H9 (cell line): Measurements from ENCODE around the gene LYZL2. TPM values are rescaled to one million over a fixed set of nuclear protein-coding genes. Genes with fewer than 3 reads are reported as not detected.

Source experiments
- DNase-seq: peaks from one replicate; pipeline ENCODE4 v3.0.0-alpha.2; 2017
- H2AFZ ChIP-seq: one replicate; pipeline ENCODE4 v1.6.1; 2013; ENCODE audit warnings: mild to moderate bottlenecking, low read length, control low read depth, moderate library complexity
- H2AK5ac ChIP-seq: 2 replicates; pipeline ENCODE4 v1.6.1; 2013; ENCODE audit warnings: low read length, control low read depth, mixed read lengths; ENCODE audit not compliant: insufficient read length
- H2BK120ac ChIP-seq: one replicate; pipeline ENCODE4 v1.6.1; 2013; ENCODE audit warnings: low read depth, mild to moderate bottlenecking, low read length, control low read depth, inconsistent platforms; ENCODE audit not compliant: poor library complexity, severe bottlenecking
- H2BK12ac ChIP-seq: 2 replicates; pipeline ENCODE4 v1.6.1; 2013; ENCODE audit warnings: low read length, control low read depth, mixed read lengths, low read depth; ENCODE audit not compliant: insufficient read length
- H2BK15ac ChIP-seq: 2 replicates; pipeline ENCODE4 v1.6.1; 2013; ENCODE audit warnings: low read depth, low read length, control low read depth
- H2BK20ac ChIP-seq: one replicate; pipeline ENCODE4 v1.6.1; 2013; ENCODE audit warnings: low read depth, mild to moderate bottlenecking, low read length, control low read depth, inconsistent platforms; ENCODE audit not compliant: poor library complexity, severe bottlenecking
- H2BK5ac ChIP-seq: 2 replicates; pipeline ENCODE4 v1.6.1; 2013; ENCODE audit warnings: low read length, control low read depth, mixed read lengths; ENCODE audit not compliant: insufficient read length
- H3K14ac ChIP-seq: 2 replicates; pipeline ENCODE4 v1.6.1; 2013; ENCODE audit warnings: low read length, control low read depth; ENCODE audit not compliant: insufficient read depth
- H3K18ac ChIP-seq: 2 replicates; pipeline ENCODE4 v1.6.1; 2013; ENCODE audit warnings: low read depth, mild to moderate bottlenecking, mixed read lengths, low read length, control low read depth; ENCODE audit not compliant: insufficient read length
- H3K23ac ChIP-seq: 2 replicates; pipeline ENCODE4 v1.6.1; 2013; ENCODE audit warnings: low read length, control low read depth, mixed read lengths, low read depth; ENCODE audit not compliant: insufficient read length
- H3K23me2 ChIP-seq: 2 replicates; pipeline ENCODE4 v1.6.1; 2013; ENCODE audit warnings: low read depth, mild to moderate bottlenecking, mixed read lengths, low read length, control low read depth; ENCODE audit not compliant: insufficient read length, poor library complexity, severe bottlenecking
- H3K27ac ChIP-seq: 2 replicates; pipeline ENCODE4 v1.5.1; 2013; ENCODE audit warnings: low read length, control low read depth, mixed read lengths, low read depth; ENCODE audit not compliant: insufficient read length
- H3K27me3 ChIP-seq: 2 replicates; pipeline ENCODE4 v1.6.1; 2013; ENCODE audit warnings: low read length, control low read depth, inconsistent platforms; ENCODE audit not compliant: insufficient read depth
- H3K4ac ChIP-seq: 2 replicates; pipeline ENCODE4 v1.6.1; 2013; ENCODE audit warnings: low read depth, mild to moderate bottlenecking, control low read depth, inconsistent platforms, low read length, moderate library complexity
- H3K4me1 ChIP-seq: 2 replicates; pipeline ENCODE4 v1.6.1; 2013; ENCODE audit warnings: low read length, control low read depth, inconsistent platforms; ENCODE audit not compliant: insufficient read depth
- H3K4me2 ChIP-seq: 2 replicates; pipeline ENCODE4 v1.6.1; 2013; ENCODE audit warnings: low read length, control low read depth, mixed read lengths; ENCODE audit not compliant: insufficient read length, insufficient read depth
- H3K56ac ChIP-seq: 2 replicates; pipeline ENCODE4 v1.6.1; 2013; ENCODE audit warnings: low read depth, mild to moderate bottlenecking, mixed read lengths, low read length, control low read depth; ENCODE audit not compliant: insufficient read length
- H3K79me1 ChIP-seq: 2 replicates; pipeline ENCODE4 v1.6.1; 2013; ENCODE audit warnings: low read depth, mild to moderate bottlenecking, moderate library complexity, low read length, control low read depth, inconsistent platforms; ENCODE audit not compliant: insufficient read depth, poor library complexity, severe bottlenecking
- H3K79me2 ChIP-seq: 2 replicates; pipeline ENCODE4 v1.6.1; 2013; ENCODE audit warnings: low read length, control low read depth, inconsistent platforms; ENCODE audit not compliant: insufficient read depth
- H3K9ac ChIP-seq: 2 replicates; pipeline ENCODE4 v1.6.1; 2013; ENCODE audit warnings: low read length, control low read depth, mixed read lengths; ENCODE audit not compliant: insufficient read length; ENCODE audit errors: extremely low read depth
- H3K9me3 ChIP-seq: one replicate; pipeline ENCODE4 v1.6.1; 2013; ENCODE audit warnings: low read depth, low read length, inconsistent platforms; ENCODE audit not compliant: control insufficient read depth
- H3T11ph ChIP-seq: one replicate; pipeline ENCODE4 v1.6.1; 2013; ENCODE audit warnings: mild to moderate bottlenecking, low read length, control low read depth, inconsistent platforms
- H4K20me1 ChIP-seq: one replicate; pipeline ENCODE4 v1.6.1; 2013; ENCODE audit not compliant: control insufficient read depth, insufficient read length, insufficient read depth
- H4K5ac ChIP-seq: 2 replicates; pipeline ENCODE4 v1.6.1; 2013; ENCODE audit warnings: low read depth, mild to moderate bottlenecking, mixed read lengths, low read length, control low read depth; ENCODE audit not compliant: insufficient read length
- H4K8ac ChIP-seq: replicated peaks from 2 replicates; pipeline ENCODE4 v1.6.1; 2013; ENCODE audit warnings: low read length, control low read depth, mixed read lengths, low read depth; ENCODE audit not compliant: insufficient read length
- H4K91ac ChIP-seq: 2 replicates; pipeline ENCODE4 v1.6.1; 2013; ENCODE audit warnings: low read depth, mild to moderate bottlenecking, moderate library complexity, mixed read lengths, low read length, control low read depth; ENCODE audit not compliant: insufficient read length
- H3K27ac Mint-ChIP-seq, 3 experiments: 2 replicates in 2 of 3; 3 replicates in 1 of 3; pipeline ENCODE4 v1.8.0; 2020 to 2021; ENCODE audit warnings: mixed read lengths in 3 of 3, mild to moderate bottlenecking in 1 of 3, moderate library complexity in 1 of 3
- H3K27me3 Mint-ChIP-seq: 2 replicates; pipeline ENCODE4 v1.8.0; 2021; ENCODE audit warnings: low read depth, mild to moderate bottlenecking, moderate library complexity, mixed read lengths
- H3K36me3 Mint-ChIP-seq, 3 experiments: 2 replicates in 2 of 3; 3 replicates in 1 of 3; pipeline ENCODE4 v1.8.0; 2020 to 2021; ENCODE audit warnings: low read depth in 3 of 3, mixed read lengths in 3 of 3; ENCODE audit not compliant: insufficient read depth in 1 of 3
- H3K4me1 Mint-ChIP-seq, 2 experiments: 2 replicates each; pipeline ENCODE4 v1.8.0; 2020; ENCODE audit warnings: mixed read lengths in 2 of 2
- H3K4me3 Mint-ChIP-seq, 2 experiments: 2 replicates in 1 of 2; 3 replicates in 1 of 2; pipeline ENCODE4 v1.8.0; 2020 to 2021; ENCODE audit warnings: mild to moderate bottlenecking in 2 of 2, mixed read lengths in 2 of 2, moderate library complexity in 1 of 2
- H3K9me3 Mint-ChIP-seq, 2 experiments: 2 replicates in 1 of 2; 3 replicates in 1 of 2; pipeline ENCODE4 v1.8.0; 2020; ENCODE audit warnings: mild to moderate bottlenecking in 2 of 2, mixed read lengths in 2 of 2, moderate library complexity in 1 of 2
- WGBS: extraction: QIAGEN DNeasy Blood & Tissue Kit; methylation state at CpG from one replicate; pipeline ENCODE4 v1.1.7; 2013; ENCODE audit warnings: missing lambda C conversion rate, low lambda C conversion rate, mixed read lengths; ENCODE audit not compliant: insufficient read length; ENCODE audit errors: extremely low coverage; 5-methylcytosine and 5-hydroxymethylcytosine counted together
- total RNA-seq: library from RNA; stranded (reverse); gene quantifications from 2 replicates; pipeline ENCODE4 v1.2.1, GENCODE V29; 2021
- TF ChIP-seq, protein P1 (sequence below): fragments of 200-600 bp; sonication (generic); conservative IDR thresholded peaks from 3 replicates; pipeline ENCODE4 v1.8.0; 2021; ENCODE audit warnings: antibody characterized with exemption, mild to moderate bottlenecking

The LYZL2 gene
- total RNA-seq, 1 experiment from 2014 or later: not detected

DNA sequence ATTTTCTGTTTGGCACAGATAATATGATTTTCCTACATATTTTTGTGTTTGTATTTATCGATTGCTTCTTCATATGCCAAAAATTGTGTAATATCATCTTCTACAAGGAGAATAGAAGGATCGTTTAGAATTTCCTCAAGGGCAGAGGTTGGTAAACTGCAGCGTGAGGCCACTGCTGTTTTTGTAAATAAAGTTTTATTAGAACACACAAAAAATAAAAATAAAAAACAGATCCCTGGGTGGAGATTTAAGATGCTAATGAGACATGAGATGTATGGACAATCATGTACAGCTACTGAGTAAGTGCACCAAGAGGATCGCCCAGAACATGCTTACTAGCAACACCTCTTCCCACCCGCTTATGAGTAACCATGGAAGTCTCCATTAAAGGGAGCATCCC is 9.6 kb downstream of the LYZL2 start:
- WGBS: no CpG with 5 or more reads among the region's 5 CpGs
- Histone ChIP-seq H3K9ac (no peak overlapping the region), H4K20me1 (no peaks in the 10 kb centered on the region), H3K79me2 (no peaks in the 10 kb centered on the region), H2BK15ac (no peak overlapping the region), H2BK20ac (no peak overlapping the region), H3K4ac (no peak overlapping the region), H2BK12ac (no peak overlapping the region), H3K4me2 (no peak overlapping the region), H3K56ac (no peak overlapping the region), H3T11ph (no peak overlapping the region), H3K79me1 (no peaks in the 10 kb centered on the region), H3K23me2 (no peaks in the 10 kb centered on the region), H3K4me1 (no peaks in the 10 kb centered on the region), H3K23ac (no peak overlapping the region), H2AK5ac (no peak overlapping the region), H4K5ac (no peak overlapping the region), H3K14ac (no peak overlapping the region), H3K27me3 (no peaks in the 10 kb centered on the region), H4K8ac (no peak overlapping the region), H3K9me3 (no peaks in the 10 kb centered on the region), H2AFZ (no peak overlapping the region), H3K18ac (no peak overlapping the region), H2BK120ac (no peak overlapping the region), H2BK5ac (no peak overlapping the region), H4K91ac (no peak overlapping the region), H3K27ac (no peak overlapping the region)
- Mint-ChIP-seq H3K4me1 (no peaks in the 10 kb centered on the region), H3K27me3 (peaks cover 3% of the 10 kb centered on the region), H3K4me3 (no peak overlapping the region), H3K36me3 (no peaks in the 10 kb centered on the region), H3K9me3 (no peaks in the 10 kb centered on the region; a peak in 1 of 5 replicates), H3K27ac (no peak overlapping the region)
- TF ChIP-seq, protein P1, sequence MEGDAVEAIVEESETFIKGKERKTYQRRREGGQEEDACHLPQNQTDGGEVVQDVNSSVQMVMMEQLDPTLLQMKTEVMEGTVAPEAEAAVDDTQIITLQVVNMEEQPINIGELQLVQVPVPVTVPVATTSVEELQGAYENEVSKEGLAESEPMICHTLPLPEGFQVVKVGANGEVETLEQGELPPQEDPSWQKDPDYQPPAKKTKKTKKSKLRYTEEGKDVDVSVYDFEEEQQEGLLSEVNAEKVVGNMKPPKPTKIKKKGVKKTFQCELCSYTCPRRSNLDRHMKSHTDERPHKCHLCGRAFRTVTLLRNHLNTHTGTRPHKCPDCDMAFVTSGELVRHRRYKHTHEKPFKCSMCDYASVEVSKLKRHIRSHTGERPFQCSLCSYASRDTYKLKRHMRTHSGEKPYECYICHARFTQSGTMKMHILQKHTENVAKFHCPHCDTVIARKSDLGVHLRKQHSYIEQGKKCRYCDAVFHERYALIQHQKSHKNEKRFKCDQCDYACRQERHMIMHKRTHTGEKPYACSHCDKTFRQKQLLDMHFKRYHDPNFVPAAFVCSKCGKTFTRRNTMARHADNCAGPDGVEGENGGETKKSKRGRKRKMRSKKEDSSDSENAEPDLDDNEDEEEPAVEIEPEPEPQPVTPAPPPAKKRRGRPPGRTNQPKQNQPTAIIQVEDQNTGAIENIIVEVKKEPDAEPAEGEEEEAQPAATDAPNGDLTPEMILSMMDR: no peak
- DNase-seq: no peak
